ENCODE data around the gene PALD1.

PALD1 gene

GRCh38 chr10:70595566-70596016, 117.0 kb downstream of the PALD1 start:
- H3K27me3 ChIP-seq (replicated peaks; ENCODE audit: control insufficient read depth, insufficient read depth, low read length, poor library complexity, severe bottlenecking), result no peaks in the 10 kb centered on the region
- H3K9me3 ChIP-seq (ENCODE audit: control insufficient read depth, low read length), result no peaks in the 10 kb centered on the region
- no peak overlapping the region for H3K4me3 ChIP-seq (ENCODE audit: insufficient read depth, low read depth, low read length, poor library complexity, severe bottlenecking)
- peaks cover 5% of the 10 kb centered on the region for H3K4me1 ChIP-seq (ENCODE audit: control insufficient read depth, insufficient read depth, low read length, poor library complexity, severe bottlenecking)
- no peak for DNase-seq
- no peak overlapping the region for H3K27ac ChIP-seq (ENCODE audit: insufficient read depth, low read length, poor library complexity, severe bottlenecking)
- peaks cover 18% of the 10 kb centered on the region for H3K36me3 ChIP-seq (ENCODE audit: control insufficient read depth, insufficient read depth, low read length)

GRCh38 chr10:70596110-70596798, 117.7 kb downstream of the PALD1 start:
- Histone ChIP-seq H3K4me1 (ENCODE audit: control insufficient read depth, insufficient read depth, low read length, poor library complexity, severe bottlenecking) (peaks cover 9% of the 10 kb centered on the region), H3K9me3 (ENCODE audit: control insufficient read depth, low read length) (no peaks in the 10 kb centered on the region), H3K27me3 (replicated peaks; ENCODE audit: control insufficient read depth, insufficient read depth, low read length, poor library complexity, severe bottlenecking) (no peaks in the 10 kb centered on the region), H3K4me3 (ENCODE audit: insufficient read depth, low read depth, low read length, poor library complexity, severe bottlenecking) (no peak overlapping the region), H3K36me3 (ENCODE audit: control insufficient read depth, insufficient read depth, low read length) (peaks cover 18% of the 10 kb centered on the region), H3K27ac (ENCODE audit: insufficient read depth, low read length, poor library complexity, severe bottlenecking) (no peak overlapping the region)
- no peak for DNase-seq

GRCh38 chr10:70596860-70597809, 118.6 kb downstream of the PALD1 start:
- DNase-seq, result no peak
- H3K9me3 ChIP-seq (ENCODE audit: control insufficient read depth, low read length), result no peaks in the 10 kb centered on the region
- peaks cover 16% of the 10 kb centered on the region for H3K4me1 ChIP-seq (ENCODE audit: control insufficient read depth, insufficient read depth, low read length, poor library complexity, severe bottlenecking)
- no peak overlapping the region for H3K4me3 ChIP-seq (ENCODE audit: insufficient read depth, low read depth, low read length, poor library complexity, severe bottlenecking)
- H3K36me3 ChIP-seq (ENCODE audit: control insufficient read depth, insufficient read depth, low read length), result peaks cover 18% of the 10 kb centered on the region
- no peaks in the 10 kb centered on the region for H3K27me3 ChIP-seq (replicated peaks; ENCODE audit: control insufficient read depth, insufficient read depth, low read length, poor library complexity, severe bottlenecking)
- no peak overlapping the region for H3K27ac ChIP-seq (ENCODE audit: insufficient read depth, low read length, poor library complexity, severe bottlenecking)

- no peak overlapping the region for H3K27ac ChIP-seq (ENCODE audit: insufficient read depth, low read length, poor library complexity, severe bottlenecking)
- H3K36me3 ChIP-seq (ENCODE audit: control insufficient read depth, insufficient read depth, low read length), result peaks cover 18% of the 10 kb centered on the region
- no peaks in the 10 kb centered on the region for H3K27me3 ChIP-seq (replicated peaks; ENCODE audit: control insufficient read depth, insufficient read depth, low read length, poor library complexity, severe bottlenecking)
- no peak for DNase-seq
- no peaks in the 10 kb centered on the region for H3K9me3 ChIP-seq (ENCODE audit: control insufficient read depth, low read length)
- peaks cover 25% of the 10 kb centered on the region for H3K4me1 ChIP-seq (ENCODE audit: control insufficient read depth, insufficient read depth, low read length, poor library complexity, severe bottlenecking)
- H3K4me3 ChIP-seq (ENCODE audit: insufficient read depth, low read depth, low read length, poor library complexity, severe bottlenecking), result no peak overlapping the region
Observed at GRCh38 chr10:70597856-70598815, 119.6 kb downstream of the PALD1 start.

GRCh38 chr10:70598857-70599295, 120.3 kb downstream of the PALD1 start:
- no peak overlapping the region for H3K27ac ChIP-seq (ENCODE audit: insufficient read depth, low read length, poor library complexity, severe bottlenecking)
- no peaks in the 10 kb centered on the region for H3K27me3 ChIP-seq (replicated peaks; ENCODE audit: control insufficient read depth, insufficient read depth, low read length, poor library complexity, severe bottlenecking)
- no peaks in the 10 kb centered on the region for H3K9me3 ChIP-seq (ENCODE audit: control insufficient read depth, low read length)
- no peak overlapping the region for H3K4me3 ChIP-seq (ENCODE audit: insufficient read depth, low read depth, low read length, poor library complexity, severe bottlenecking)
- H3K36me3 ChIP-seq (ENCODE audit: control insufficient read depth, insufficient read depth, low read length), result peaks cover 18% of the 10 kb centered on the region
- no peak for DNase-seq
- peaks cover 28% of the 10 kb centered on the region for H3K4me1 ChIP-seq (ENCODE audit: control insufficient read depth, insufficient read depth, low read length, poor library complexity, severe bottlenecking)

- no peak for DNase-seq
- H3K4me3 ChIP-seq (ENCODE audit: insufficient read depth, low read depth, low read length, poor library complexity, severe bottlenecking), result no peak overlapping the region
- no peak overlapping the region for H3K27ac ChIP-seq (ENCODE audit: insufficient read depth, low read length, poor library complexity, severe bottlenecking)
- H3K36me3 ChIP-seq (ENCODE audit: control insufficient read depth, insufficient read depth, low read length), result peaks cover 18% of the 10 kb centered on the region
- no peaks in the 10 kb centered on the region for H3K9me3 ChIP-seq (ENCODE audit: control insufficient read depth, low read length)
- peaks cover 28% of the 10 kb centered on the region for H3K4me1 ChIP-seq (ENCODE audit: control insufficient read depth, insufficient read depth, low read length, poor library complexity, severe bottlenecking)
- H3K27me3 ChIP-seq (replicated peaks; ENCODE audit: control insufficient read depth, insufficient read depth, low read length, poor library complexity, severe bottlenecking), result no peaks in the 10 kb centered on the region
Observed at GRCh38 chr10:70599319-70599718, 120.8 kb downstream of the PALD1 start.

GRCh38 chr10:70599791-70600190, 121.2 kb downstream of the PALD1 start:
- H3K4me1 ChIP-seq (ENCODE audit: control insufficient read depth, insufficient read depth, low read length, poor library complexity, severe bottlenecking), result peaks cover 28% of the 10 kb centered on the region
- no peak overlapping the region for H3K27ac ChIP-seq (ENCODE audit: insufficient read depth, low read length, poor library complexity, severe bottlenecking)
- H3K4me3 ChIP-seq (ENCODE audit: insufficient read depth, low read depth, low read length, poor library complexity, severe bottlenecking), result no peak overlapping the region
- no peaks in the 10 kb centered on the region for H3K27me3 ChIP-seq (replicated peaks; ENCODE audit: control insufficient read depth, insufficient read depth, low read length, poor library complexity, severe bottlenecking)
- H3K9me3 ChIP-seq (ENCODE audit: control insufficient read depth, low read length), result no peaks in the 10 kb centered on the region
- peaks cover 18% of the 10 kb centered on the region for H3K36me3 ChIP-seq (ENCODE audit: control insufficient read depth, insufficient read depth, low read length)
- no peak for DNase-seq

GRCh38 chr10:70600512-70601395, 122.2 kb downstream of the PALD1 start:
- H3K4me3 ChIP-seq (ENCODE audit: insufficient read depth, low read depth, low read length, poor library complexity, severe bottlenecking), result no peak overlapping the region
- peaks cover 18% of the 10 kb centered on the region for H3K36me3 ChIP-seq (ENCODE audit: control insufficient read depth, insufficient read depth, low read length)
- peaks cover 28% of the 10 kb centered on the region for H3K4me1 ChIP-seq (ENCODE audit: control insufficient read depth, insufficient read depth, low read length, poor library complexity, severe bottlenecking)
- H3K9me3 ChIP-seq (ENCODE audit: control insufficient read depth, low read length), result no peaks in the 10 kb centered on the region
- no peak overlapping the region for H3K27ac ChIP-seq (ENCODE audit: insufficient read depth, low read length, poor library complexity, severe bottlenecking)
- H3K27me3 ChIP-seq (replicated peaks; ENCODE audit: control insufficient read depth, insufficient read depth, low read length, poor library complexity, severe bottlenecking), result no peaks in the 10 kb centered on the region
- DNase-seq, result no peak

- H3K4me3 ChIP-seq (ENCODE audit: insufficient read depth, low read depth, low read length, poor library complexity, severe bottlenecking), result peak overlapping the region; percentile 58
- no peak for DNase-seq
- H3K4me1 ChIP-seq (ENCODE audit: control insufficient read depth, insufficient read depth, low read length, poor library complexity, severe bottlenecking), result peaks cover 28% of the 10 kb centered on the region
- no peaks in the 10 kb centered on the region for H3K27me3 ChIP-seq (replicated peaks; ENCODE audit: control insufficient read depth, insufficient read depth, low read length, poor library complexity, severe bottlenecking)
- H3K9me3 ChIP-seq (ENCODE audit: control insufficient read depth, low read length), result no peaks in the 10 kb centered on the region
- peak overlapping the region; percentile 41 for H3K27ac ChIP-seq (ENCODE audit: insufficient read depth, low read length, poor library complexity, severe bottlenecking)
- peaks cover 18% of the 10 kb centered on the region for H3K36me3 ChIP-seq (ENCODE audit: control insufficient read depth, insufficient read depth, low read length)
Observed at GRCh38 chr10:70601746-70602145, 123.2 kb downstream of the PALD1 start.
